Amniotic stem cell (primary cell): Measurements from ENCODE around the gene CHRNA10.

Experiments
- DNase-seq: peaks from one replicate; lab custom pipeline; 2025; lab: John Stamatoyannopoulos, UW

The CHRNA10 gene

GRCh38 chr11:3632070-3632660 is 39.0 kb downstream of the CHRNA10 start:
- no peak for DNase-seq

- no peak for DNase-seq
These were observed 39.9 kb downstream of the CHRNA10 start for GRCh38 chr11:3631331-3631730.

DNA sequence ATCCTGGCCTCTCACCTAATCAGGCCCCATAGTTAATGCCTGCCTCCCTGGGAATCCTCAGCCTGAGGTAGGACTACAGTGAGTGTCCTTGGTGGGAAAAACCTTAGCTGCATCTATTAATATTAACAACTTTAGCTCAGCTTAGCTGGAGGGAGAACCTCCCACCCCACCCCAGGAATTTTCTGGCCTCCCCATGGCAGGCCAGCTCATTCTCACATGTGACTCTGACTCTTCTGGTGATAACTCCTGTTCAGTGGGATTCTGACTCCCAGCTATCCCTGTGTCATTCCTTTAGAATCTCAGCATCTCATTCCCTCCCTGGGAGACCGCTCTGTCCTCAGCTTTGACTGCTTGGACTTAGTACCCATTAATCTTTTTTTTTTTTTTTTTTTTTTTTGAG is 43.9 kb downstream of the CHRNA10 start:
- peak; percentile 4 for DNase-seq

- DNase-seq, result no peak
These were observed 44.8 kb downstream of the CHRNA10 start for GRCh38 chr11:3626250-3626960.

GRCh38 chr11:3623767-3624458 is 47.3 kb downstream of the CHRNA10 start:
- DNase-seq, result no peak

GRCh38 chr11:3623121-3623520 is 48.1 kb downstream of the CHRNA10 start:
- no peak for DNase-seq

- DNase-seq, result no peak
These were observed 48.7 kb downstream of the CHRNA10 start for GRCh38 chr11:3622521-3622920.

DNA sequence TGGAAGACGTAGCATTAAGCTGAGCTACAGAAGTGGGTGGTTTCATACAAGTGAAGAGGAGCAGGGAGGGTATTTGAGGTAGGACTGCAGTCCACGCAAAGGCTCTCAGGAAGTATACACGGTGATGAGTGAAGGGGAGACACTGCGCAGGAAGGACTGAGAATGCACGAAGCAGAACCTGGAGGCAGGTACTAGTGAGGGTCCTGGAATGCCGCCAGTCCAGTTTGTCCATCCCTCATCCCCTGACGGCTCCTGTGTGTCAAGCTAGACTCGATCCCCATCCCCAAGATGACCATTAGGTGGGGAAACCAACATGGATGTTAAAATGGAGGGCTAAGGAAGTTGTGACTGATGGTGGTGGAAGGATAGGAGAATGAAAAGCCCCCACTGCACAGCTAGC is 53.2 kb downstream of the CHRNA10 start:
- DNase-seq, result no peak

DNA sequence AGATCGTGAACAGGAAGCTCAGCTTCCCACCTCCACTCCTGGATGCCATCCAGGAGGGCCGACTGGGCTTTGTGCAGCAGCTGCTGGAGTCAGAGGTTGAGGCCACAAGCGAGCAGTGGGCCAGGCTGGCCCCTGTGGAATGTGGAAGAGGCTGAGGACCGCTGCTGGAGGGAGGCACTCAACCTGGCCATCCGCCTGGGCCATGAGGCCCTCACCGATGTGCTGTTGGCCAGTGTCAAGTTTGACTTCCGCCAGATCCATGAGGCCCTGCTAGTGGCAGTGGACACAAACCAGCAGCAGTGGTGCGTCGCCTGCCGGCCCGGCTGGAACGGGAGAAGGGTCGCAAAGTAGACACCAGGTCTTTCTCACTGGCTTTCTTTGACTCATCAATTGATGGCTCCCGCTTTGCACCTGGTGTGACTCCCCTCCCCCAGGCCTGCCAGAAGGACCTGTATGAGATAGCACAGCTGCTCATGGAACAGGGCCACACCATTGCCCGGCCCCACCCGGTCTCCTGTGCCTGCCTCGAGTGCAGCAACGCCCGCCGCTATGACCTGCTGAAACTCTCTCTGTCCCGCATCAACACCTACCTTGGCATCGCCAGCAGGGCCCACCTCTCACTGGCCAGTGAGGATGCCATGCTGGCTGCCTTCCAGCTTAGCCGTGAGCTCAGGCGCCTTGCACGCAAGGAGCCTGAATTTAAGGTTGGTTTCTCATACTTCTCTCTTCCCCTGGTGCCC is 54.3 kb downstream of the CHRNA10 start:
- no peak for DNase-seq

DNA sequence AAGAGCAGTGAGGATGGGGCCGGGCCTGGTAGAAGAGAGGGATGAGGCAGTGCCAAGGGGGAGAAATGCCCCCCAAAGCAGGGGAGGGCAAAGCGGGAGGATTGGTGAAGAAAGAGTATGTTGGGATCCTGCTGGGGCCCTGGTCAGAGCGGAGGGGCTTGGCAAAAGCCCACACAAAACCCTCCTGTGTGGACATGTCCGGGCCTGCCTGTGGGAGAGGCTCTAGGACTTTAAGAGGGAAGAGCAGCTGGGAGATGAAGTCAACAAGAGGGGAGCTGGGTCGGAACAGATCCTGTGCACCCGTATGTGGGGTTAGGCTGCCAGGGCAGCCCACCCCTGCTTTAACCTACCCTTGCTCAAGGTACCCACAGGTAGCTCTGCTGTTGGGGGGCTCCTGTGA is 55.2 kb downstream of the CHRNA10 start:
- DNase-seq, result no peak
